Activated CD4-positive, CD25-positive, alpha-beta regulatory T cell (primary cell): ENCODE results near the gene VPREB1.
"Not testable (repeated sequence)": the region's sequence is repeated elsewhere in the genome, so short reads cannot be mapped to it uniquely, and the experiment has no call there.

ENCODE experiments used
- DNase-seq, 4 experiments: peaks; one replicate each; lab custom pipeline; 2025; lab: John Stamatoyannopoulos, UW

Gene VPREB1

GRCh38 chr22:22245935-22246525 lies 1.4 kb downstream of the VPREB1 start:
- DNase-seq, result no peak

DNA sequence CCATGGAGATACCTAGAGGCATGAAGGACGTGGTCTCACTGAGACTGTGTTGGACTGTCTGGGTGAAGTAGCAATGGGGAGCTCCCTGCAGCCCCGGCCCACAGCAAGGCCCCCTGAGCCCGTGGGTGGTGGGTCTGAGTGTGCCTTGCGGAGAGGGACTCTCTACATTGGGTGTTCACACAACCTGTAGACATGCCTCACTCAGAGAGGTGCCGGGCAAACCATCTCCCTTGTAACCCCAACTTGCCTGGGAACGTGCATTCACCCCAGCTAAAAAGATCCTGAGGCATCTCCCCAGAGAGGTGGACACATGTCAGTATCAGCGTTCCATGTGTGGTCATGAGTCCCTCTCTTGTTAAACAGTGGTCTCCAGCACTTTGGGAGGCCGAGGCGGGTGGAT lies 2.1 kb downstream of the VPREB1 start:
- DNase-seq, result no peak

GRCh38 chr22:22248878-22249277 lies 4.3 kb downstream of the VPREB1 start:
- DNase-seq, result no peak

- DNase-seq, result not testable (repeated sequence)
Measured at GRCh38 chr22:22250651-22251050, 6.1 kb downstream of the VPREB1 start.

DNA sequence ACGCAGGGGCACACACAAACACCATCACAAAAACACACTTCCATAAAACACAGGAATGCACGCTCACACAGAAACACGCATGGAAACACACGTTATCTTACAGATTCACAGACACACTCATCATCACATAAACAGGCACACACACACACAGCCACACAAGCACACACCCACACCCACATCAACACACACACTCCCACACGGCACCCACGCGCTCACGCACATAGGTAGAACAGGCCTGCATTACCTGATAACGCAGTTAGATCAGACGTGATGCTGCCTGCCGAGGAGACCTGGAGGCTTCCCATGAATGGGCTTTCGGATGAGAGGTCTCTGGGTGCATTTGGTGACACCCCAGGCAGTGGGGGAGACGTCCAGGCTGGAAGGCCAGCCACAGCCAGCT lies 11.5 kb downstream of the VPREB1 start:
- DNase-seq, result not testable (repeated sequence)

DNA sequence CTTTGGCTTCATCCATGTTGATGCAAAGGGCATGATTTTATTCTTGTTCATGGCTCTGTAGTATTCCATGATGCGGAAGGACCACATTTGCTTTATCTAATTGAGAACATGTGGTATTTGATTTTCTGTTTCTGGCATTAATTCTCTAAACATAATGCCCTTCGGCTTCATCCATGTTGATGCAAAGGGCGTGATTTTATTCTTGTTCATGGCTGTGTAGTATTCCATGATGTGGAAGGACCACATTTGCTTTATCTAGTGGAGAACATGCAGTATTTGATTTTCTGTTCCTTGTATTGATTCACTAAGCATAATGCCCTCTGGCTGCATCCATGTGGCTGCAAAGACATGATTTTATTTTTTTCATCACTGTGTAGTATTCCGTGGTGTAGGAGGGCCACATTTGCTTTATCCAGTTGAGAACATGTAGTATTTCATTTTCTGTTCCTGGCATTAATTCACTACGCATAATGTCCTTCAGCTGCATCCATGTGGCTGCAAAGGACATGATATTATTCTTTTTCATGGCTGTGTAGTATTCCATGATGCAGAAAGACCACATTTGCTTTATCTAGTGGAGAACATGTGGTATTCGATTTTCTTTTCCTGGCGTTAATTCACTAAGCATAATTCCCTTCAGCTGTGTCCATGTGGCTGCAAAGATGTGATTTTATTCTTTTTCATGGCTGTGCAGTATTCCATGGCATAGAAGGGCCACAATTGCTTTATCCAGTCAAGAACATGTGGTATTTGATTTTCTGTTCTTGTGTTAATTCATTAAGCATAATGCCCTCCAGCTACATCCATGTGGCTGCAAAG lies 14.2 kb downstream of the VPREB1 start:
- not testable (repeated sequence) for DNase-seq

DNA sequence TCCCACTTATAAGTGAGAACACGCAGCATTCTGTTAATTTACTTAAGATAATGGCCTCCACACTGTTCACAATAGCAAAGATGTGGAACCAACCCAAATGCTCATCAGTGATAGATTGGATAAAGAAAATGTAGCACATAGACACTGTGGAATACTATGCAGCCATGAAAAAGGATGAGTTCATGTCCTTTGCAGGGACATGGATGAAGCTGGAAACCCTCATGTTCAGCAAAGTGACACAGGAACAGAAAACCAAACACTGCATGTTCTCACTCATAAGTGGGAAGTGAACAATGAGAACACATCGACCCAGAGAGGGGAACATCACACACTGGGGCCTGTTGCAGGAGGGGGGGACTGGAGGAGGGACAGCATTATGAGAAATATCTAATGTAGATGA lies 15.6 kb downstream of the VPREB1 start:
- not testable (repeated sequence) for DNase-seq

- not testable (repeated sequence) for DNase-seq
Measured at GRCh38 chr22:22260586-22260985, 16.0 kb downstream of the VPREB1 start.

DNA sequence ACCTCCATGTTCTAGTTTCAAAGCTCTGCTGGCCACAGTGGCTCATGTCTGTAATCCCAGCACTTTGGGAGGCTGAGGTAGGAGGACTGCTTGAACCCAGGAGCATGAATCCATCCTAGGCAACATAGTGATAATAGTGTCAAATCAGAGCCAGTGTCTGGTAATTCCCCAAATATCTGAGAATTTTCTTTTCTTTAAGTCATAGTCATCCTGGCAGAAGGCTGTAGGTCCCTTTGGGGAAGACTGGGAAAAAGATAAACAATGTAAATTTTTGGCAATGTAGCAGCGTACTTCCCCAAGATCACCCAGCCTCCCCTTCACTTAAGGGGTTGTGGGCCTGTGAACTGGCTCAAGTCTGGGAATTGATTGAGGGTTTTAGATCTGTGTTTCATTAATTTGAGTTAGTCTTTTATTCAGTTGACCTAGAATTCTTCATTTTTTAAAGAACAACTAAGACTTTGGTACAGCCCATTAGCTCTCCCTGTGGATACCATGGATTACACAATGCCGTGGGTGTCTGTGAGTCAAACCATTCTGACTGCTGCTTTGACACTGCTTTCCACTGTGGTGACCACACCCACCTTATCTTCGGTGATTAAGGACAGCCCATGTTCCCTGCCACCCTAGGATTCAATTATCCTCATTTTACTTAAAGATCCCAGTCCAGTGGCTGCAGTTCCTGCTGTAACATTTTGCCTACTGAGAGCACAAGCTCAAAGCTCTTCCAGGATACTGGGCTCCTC lies 17.9 kb downstream of the VPREB1 start:
- DNase-seq, result not testable (repeated sequence)

DNA sequence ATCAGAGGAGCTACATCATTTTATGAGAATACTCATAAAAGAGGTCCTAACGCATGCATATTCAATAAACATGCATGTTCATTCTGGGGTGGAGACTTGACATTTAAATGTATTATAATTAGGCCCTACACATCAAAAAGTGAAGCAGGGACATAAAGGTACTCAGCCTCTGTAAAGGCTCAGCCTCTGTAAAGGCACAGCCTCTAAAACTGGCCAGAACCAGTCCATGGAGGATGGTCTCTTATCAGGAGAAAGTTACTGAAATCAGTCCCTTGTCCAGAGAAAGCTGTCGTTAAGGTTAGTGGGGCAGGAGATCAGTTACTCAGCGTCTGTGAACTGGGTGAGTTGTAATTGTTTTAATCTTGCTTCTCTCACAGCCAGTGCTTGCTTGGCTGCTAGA lies 19.2 kb downstream of the VPREB1 start:
- DNase-seq, result not testable (repeated sequence)

DNA sequence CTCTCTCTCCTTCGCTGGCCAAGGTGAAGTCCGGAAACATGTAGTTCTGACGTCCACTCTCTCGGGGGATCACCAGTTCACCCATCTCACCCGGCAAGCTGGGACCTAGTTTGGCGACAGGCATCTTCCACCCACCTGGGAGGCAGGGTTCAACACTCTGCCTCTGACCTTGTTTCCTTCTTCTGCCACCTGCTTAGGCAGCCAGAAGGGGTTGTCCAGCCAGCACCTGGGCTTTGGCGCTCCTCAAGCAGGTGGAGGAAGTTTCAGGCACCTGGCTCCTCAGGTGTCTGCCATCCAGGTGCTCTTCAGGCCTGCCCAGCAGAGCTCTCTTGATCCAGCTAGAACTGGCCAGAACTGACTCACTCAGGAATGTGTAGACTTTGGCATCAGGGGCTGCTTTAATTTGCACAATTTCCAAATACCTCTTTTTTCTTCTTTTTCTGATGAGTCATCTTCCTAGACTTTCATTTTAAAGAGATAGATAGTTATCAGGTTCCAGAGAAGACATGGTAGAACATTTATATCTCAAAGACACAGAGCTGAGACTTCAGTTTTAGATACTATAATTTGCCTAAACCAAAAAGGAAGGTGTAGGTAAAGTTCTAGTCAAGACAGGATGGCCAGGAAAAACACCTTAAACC lies 25.6 kb downstream of the VPREB1 start:
- DNase-seq, result not testable (repeated sequence)

GRCh38 chr22:22277423-22277822 lies 32.8 kb downstream of the VPREB1 start:
- not testable (repeated sequence) for DNase-seq

DNA sequence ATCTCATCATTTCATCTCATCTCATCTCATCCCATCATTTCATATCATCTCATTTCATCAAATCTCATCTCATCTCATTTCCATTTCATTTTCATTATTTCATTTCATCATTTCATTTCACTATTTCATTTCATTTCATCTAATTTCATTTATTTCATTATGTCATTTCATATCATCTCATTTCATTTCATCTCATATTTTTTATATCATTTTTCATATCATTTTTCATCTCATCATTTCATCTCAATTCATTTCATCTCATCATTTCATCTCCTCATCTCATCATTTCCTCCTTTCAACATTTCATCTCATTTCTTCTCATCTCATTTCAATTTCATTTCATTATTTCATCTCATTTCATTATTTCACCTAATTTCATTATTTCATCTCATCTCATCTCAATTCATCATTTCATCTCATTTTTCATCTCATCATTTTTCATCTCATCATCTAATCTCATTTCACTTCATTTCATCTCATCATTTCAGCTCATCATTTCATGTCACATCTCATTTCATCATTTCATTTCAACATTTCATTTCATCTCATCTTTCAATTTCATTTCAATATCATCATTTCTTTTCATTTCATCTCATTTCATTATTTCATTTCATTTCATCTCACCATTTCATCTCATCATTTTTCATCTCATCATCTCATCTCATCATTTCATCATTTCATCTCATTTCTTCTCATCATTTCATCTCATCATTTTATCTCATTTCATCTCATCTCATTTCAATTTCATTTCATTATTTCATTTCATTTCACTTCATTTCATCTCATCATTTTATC lies 40.6 kb downstream of the VPREB1 start:
- DNase-seq, result not testable (repeated sequence)

DNA sequence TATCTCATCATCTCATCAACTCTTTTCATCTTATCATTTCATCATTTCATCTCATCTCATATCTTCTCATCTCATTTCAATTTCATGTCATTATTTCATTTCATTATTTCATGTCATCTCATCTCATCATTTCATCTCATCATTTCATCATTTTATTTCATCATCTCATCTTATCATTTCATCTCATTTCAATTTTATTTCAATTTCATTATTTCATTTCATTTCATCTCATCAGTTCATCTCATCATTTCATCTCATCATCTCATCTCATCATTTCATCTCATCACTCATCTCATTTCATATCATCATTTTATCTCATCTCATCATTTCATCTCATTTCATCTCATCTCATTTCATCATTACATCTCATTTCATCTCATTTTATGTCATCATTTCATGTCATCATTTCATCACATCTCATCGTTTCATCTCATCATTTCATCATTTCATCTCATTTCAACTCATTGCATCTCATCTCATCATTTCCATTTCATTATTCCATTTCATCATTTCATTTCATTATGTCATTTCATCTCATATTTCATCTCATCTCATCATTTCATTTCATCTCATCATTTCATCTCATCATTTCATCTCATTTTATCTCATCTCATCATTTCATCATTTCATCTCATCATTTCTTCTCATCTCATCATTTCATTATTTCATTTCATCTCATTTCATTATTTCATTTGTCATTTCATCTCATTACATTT lies 42.0 kb downstream of the VPREB1 start:
- not testable (repeated sequence) for DNase-seq

GRCh38 chr22:22287106-22287626 lies 42.6 kb downstream of the VPREB1 start:
- DNase-seq, result not testable (repeated sequence)

GRCh38 chr22:22289666-22290065 lies 45.1 kb downstream of the VPREB1 start:
- DNase-seq, result not testable (repeated sequence)

DNA sequence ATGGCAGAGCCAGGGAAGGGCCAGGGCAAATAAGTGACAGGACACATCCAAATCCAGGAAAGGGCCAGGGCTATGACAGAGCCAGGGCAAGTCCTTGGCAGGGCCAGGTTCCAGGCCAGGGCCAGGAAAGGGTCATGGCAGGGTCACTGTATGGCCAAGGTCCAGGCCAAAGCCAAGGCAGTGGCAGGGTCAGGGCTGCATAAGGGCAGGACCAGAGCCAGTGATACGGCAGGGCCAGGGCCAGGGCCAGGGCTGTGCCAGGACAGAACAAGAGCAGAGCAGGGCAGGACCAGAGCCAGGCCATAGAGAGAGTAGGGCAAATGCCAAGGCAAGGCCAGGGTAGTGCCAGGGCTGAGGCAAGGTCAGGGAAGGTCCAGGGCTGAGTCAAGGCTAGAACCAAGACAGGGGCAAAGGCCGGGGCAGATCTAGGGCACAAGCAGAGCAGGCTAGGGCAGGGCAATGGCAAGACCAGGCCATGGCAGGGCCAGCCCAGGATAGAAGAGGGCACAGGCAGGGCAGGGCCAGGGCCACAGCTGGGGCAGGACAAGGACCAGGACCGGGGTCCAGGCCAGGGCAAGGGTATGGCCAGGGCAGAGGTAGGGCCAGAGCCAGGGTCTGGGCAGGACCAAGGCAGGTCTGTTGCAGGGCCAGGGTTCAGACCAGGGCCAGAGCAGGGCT lies 46.7 kb downstream of the VPREB1 start:
- DNase-seq, result not testable (repeated sequence)

- not testable (repeated sequence) for DNase-seq
Measured at GRCh38 chr22:22292656-22293055, 48.1 kb downstream of the VPREB1 start.

- DNase-seq, result not testable (repeated sequence)
Measured at GRCh38 chr22:22293436-22293835, 48.9 kb downstream of the VPREB1 start.

- DNase-seq, result not testable (repeated sequence)
Measured at GRCh38 chr22:22294641-22295040, 50.1 kb downstream of the VPREB1 start.
